Transverse colon (tissue), 4 donors: ENCODE results near the gene FBN2.

Source experiments
- CTCF ChIP-seq, 5 experiments: fragments of 200-600 bp in 3 of 5; fragments of 450-650 bp in 2 of 5; sonication (generic) in 3 of 5; IDR thresholded peaks; 1 replicate in 2 of 5; 2 replicates in 3 of 5; pipeline ENCODE4 v1.5.1; 2016 to 2017; ENCODE audit warnings: antibody characterized with exemption in 5 of 5, inconsistent platforms in 3 of 5, mild to moderate bottlenecking in 2 of 5, moderate library complexity in 1 of 5
- POLR2A ChIP-seq: fragments of 450-650 bp; IDR thresholded peaks from one replicate; pipeline ENCODE4 v1.6.1; 2016; ENCODE audit warnings: antibody characterized with exemption, mild to moderate bottlenecking, moderate library complexity
- POLR2AphosphoS5 ChIP-seq, 3 donors: sonication (generic); formaldehyde crosslinking; IDR thresholded peaks; one replicate each; pipeline ENCODE4 v1.6.1; 2016; ENCODE audit warnings: antibody characterized with exemption in 3 of 3

- TF ChIP-seq CTCF (IDR thresholded peaks at IDR 0.05), result no peak
- TF ChIP-seq POLR2A, result no peak
- TF ChIP-seq POLR2AphosphoS5 (IDR thresholded peaks at IDR 0.05), result no peak
Observed at GRCh38 chr5:128435861-128436260, 102.2 kb downstream of the FBN2 start.
